Neuron (in vitro differentiated cells): ENCODE results near the gene NBDY.
"Not testable (repeated sequence)": the region's sequence is repeated elsewhere in the genome, so short reads cannot be mapped to it uniquely, and the experiment has no call there.

ENCODE experiments used
- H2AFZ ChIP-seq: one replicate; pipeline ENCODE4 v1.6.1; 2013; ENCODE audit warnings: low read depth, mild to moderate bottlenecking, inconsistent platforms, low read length, moderate library complexity
- H3K27me3 ChIP-seq: one replicate; pipeline ENCODE4 v1.6.1; 2013; ENCODE audit warnings: low read length; ENCODE audit not compliant: insufficient read depth
- H3K36me3 ChIP-seq: one replicate; pipeline ENCODE4 v1.6.1; 2013; ENCODE audit warnings: low read length; ENCODE audit not compliant: insufficient read depth
- H3K4me1 ChIP-seq: one replicate; pipeline ENCODE4 v1.6.1; 2013; ENCODE audit warnings: low read length; ENCODE audit not compliant: insufficient read depth
- H3K4me3 ChIP-seq: 2 replicates; pipeline ENCODE4 v1.5.1; 2013; ENCODE audit warnings: mild to moderate bottlenecking, low read length, moderate library complexity
- H3K9me3 ChIP-seq: one replicate; pipeline ENCODE4 v1.6.1; 2013; ENCODE audit warnings: low read length

NBDY gene

GRCh38 chrX:56767348-56768119 is 38.5 kb downstream of the NBDY start:
- not testable (repeated sequence) for H3K9me3 ChIP-seq, H3K36me3 ChIP-seq, H3K4me1 ChIP-seq, H2AFZ ChIP-seq, H3K27me3 ChIP-seq
- H3K4me3 ChIP-seq, result peak overlapping the region; percentile 18

GRCh38 chrX:56768120-56768660 is 39.1 kb downstream of the NBDY start:
- H3K9me3 ChIP-seq, H2AFZ ChIP-seq, H3K27me3 ChIP-seq, H3K4me1 ChIP-seq, H3K4me3 ChIP-seq, H3K36me3 ChIP-seq: not testable (repeated sequence)

- not testable (repeated sequence) for H2AFZ ChIP-seq, H3K9me3 ChIP-seq, H3K36me3 ChIP-seq, H3K4me3 ChIP-seq, H3K27me3 ChIP-seq, H3K4me1 ChIP-seq
These were observed 43.9 kb downstream of the NBDY start for GRCh38 chrX:56772675-56773521.

GRCh38 chrX:56773522-56774060 is 44.5 kb downstream of the NBDY start:
- not testable (repeated sequence) for H3K9me3 ChIP-seq, H3K4me3 ChIP-seq, H3K4me1 ChIP-seq, H3K27me3 ChIP-seq, H2AFZ ChIP-seq, H3K36me3 ChIP-seq

- not testable (repeated sequence) for H3K36me3 ChIP-seq, H3K9me3 ChIP-seq, H2AFZ ChIP-seq, H3K4me3 ChIP-seq, H3K27me3 ChIP-seq, H3K4me1 ChIP-seq
These were observed 49.3 kb downstream of the NBDY start for GRCh38 chrX:56778099-56778923.

DNA sequence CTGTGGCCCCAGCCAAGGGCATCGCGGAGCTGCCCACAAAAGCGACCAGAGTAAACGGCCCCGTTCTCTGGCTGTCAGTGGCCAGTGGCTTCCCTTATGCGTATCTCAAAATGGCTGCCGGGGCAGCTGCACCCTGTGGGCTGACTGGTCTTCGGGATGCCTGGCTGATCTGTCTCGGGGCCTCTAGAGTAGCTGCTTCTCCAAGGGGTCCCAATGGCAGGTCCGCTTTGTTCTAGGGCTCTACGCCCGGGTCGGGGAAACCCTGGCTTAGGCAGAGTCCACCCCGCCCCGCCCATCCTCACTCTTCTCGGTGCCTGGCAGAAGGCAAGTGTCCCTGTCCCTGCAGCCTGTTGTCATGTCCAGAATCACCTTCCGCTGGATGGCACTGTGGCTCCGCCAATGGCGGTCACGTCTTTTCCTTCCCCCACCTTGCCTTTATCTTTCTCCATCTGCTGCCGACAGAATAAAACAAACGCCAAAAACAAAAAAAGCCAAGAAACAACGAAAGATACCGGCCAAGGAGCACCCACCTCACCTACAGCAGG is 50.0 kb downstream of the NBDY start:
- not testable (repeated sequence) for H2AFZ ChIP-seq, H3K27me3 ChIP-seq, H3K4me3 ChIP-seq, H3K4me1 ChIP-seq, H3K36me3 ChIP-seq, H3K9me3 ChIP-seq

DNA sequence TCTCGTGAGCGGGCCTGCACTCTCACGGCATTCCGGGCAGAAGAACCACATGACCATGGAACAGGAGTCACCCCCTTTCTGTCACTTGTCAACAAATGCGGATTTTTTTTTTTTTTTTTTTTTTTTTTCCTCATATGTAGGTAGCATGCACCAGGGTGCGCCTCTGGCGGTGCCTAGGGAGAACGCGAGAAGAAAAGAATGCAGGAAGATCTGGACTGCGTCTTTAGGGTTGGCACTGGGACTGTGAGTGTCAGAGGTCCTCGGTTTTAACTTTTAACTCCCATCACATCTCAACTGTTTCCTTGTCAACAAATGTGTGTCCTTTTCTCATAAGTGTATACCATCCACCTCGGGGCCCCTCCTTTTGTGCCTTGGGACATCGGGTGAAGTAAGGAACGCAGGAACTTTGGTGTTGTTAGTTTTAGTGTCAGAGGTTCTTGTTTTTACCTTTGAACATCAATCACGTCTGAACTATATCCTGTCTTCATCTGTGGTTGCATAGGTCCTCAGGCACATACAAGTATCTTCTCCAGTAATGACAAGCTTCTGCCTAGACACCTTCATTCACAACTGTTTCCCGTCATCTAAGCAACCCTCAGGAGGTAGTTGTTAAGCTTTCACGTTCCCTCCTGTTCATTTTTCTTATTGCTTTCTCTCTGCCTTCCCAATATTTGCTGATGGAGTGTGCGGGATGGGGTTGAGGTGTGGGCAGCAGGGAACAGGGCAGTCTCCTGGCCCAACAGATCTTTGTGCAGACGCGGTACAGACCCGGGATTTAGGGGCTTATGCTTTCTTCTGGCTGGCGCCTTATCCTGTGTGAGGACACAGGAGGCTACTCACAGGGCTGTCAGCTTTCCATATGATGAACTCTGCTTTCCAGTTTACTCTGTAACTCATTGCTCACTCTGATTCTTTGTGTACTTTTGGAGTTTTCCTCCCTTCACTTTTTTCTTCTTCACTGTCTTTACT is 51.9 kb downstream of the NBDY start:
- H3K4me1 ChIP-seq, H3K36me3 ChIP-seq, H3K9me3 ChIP-seq, H3K27me3 ChIP-seq, H2AFZ ChIP-seq, H3K4me3 ChIP-seq: not testable (repeated sequence)

DNA sequence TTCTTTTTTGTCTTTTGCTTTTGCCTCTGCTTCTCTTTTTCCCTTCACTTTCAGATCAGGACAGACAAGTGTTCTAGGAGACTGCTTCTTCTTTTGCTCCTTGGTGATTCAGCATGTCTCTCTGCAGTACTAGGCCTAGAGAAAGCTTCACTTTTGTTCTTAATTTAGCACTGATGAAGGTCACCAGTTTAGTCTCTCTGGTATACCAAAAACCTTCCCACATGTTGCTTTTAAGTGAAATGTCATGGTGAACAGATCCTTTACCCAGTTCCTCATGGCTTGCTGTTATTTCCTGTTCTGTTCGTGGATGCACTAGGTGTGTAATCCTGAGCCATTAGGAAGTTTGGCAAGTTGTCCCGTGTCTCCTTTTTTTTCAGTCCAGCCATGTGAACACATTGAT is 53.3 kb downstream of the NBDY start:
- H3K36me3 ChIP-seq, result peaks cover 6% of the 10 kb centered on the region
- no peaks in the 10 kb centered on the region for H3K27me3 ChIP-seq
- H3K4me1 ChIP-seq, result no peaks in the 10 kb centered on the region
- no peak overlapping the region for H3K4me3 ChIP-seq
- H3K9me3 ChIP-seq, result no peaks in the 10 kb centered on the region
- H2AFZ ChIP-seq, result no peak overlapping the region

DNA sequence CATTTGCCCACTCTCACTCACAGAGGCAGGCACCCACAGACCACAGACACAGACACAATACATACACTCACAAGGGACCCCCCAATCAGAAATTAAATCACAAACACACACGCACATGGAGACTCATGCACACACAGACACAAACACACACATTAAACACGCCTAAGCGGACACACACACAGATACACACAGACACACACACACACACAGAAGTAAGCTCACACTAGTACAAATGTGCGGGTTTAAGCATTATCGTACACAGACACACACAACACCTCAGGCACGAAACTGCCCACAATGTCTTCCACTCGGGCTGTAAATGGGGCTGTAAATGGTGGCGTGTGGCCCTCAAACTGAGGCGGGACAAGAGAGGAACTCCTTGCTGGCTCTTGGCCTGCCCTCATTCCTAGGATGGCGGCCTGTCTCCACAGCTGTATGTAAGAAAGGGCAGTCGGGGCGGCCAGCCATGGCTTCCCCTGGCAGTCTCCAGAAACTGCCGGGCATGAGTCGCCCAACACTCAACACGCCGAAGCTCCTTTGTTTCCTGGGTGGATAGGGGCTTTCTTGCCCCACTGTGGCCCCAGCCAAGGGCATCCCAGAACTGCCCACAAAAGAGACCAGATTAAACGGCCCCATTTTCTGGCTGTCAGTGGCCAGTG is 53.9 kb downstream of the NBDY start:
- Histone ChIP-seq H2AFZ (no peak overlapping the region), H3K4me1 (no peaks in the 10 kb centered on the region), H3K36me3 (peaks cover 6% of the 10 kb centered on the region), H3K27me3 (no peaks in the 10 kb centered on the region), H3K4me3 (no peak overlapping the region), H3K9me3 (no peaks in the 10 kb centered on the region)

- H3K36me3 ChIP-seq, result peaks cover 6% of the 10 kb centered on the region
- no peaks in the 10 kb centered on the region for H3K4me1 ChIP-seq
- H3K9me3 ChIP-seq, result no peaks in the 10 kb centered on the region
- H3K27me3 ChIP-seq, result no peaks in the 10 kb centered on the region
- no peak overlapping the region for H2AFZ ChIP-seq
- H3K4me3 ChIP-seq, result no peak overlapping the region
These were observed 54.4 kb downstream of the NBDY start for GRCh38 chrX:56783450-56783831.

- H3K4me1 ChIP-seq, result no peaks in the 10 kb centered on the region
- peaks cover 6% of the 10 kb centered on the region for H3K36me3 ChIP-seq
- H3K27me3 ChIP-seq, result no peaks in the 10 kb centered on the region
- no peak overlapping the region for H2AFZ ChIP-seq
- no peak overlapping the region for H3K4me3 ChIP-seq
- no peaks in the 10 kb centered on the region for H3K9me3 ChIP-seq
These were observed 55.1 kb downstream of the NBDY start for GRCh38 chrX:56783996-56784620.
